ENCODE measurements around the gene BCL7A. TPM values are rescaled to one million over a fixed set of nuclear protein-coding genes. Genes with fewer than 3 reads are reported as not detected.

Gene BCL7A
- total and polyA plus RNA-seq, 9 of the 15 experiments (the other 6 are each of a cell fraction or from before 2014, with no cell fraction given) = 0.25 to 21.9 (median 14.9) TPM

DNA sequence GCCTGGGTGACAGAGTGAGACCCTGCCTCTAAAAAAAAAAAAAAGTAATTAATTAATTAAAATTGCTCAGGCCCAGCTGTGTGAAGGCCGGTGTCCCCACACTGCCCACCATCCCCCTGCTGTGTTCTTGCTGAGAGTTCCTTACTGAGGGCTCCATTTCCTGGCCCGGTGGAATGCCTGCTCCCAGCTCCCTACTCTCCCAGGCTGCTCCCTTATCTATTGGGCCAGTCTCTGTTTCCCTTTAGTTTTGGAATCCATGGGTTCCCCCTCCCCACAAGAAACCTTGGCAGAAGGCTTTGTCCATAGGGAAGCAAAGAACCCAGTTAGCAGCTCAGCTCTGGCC lies 75.9 kb downstream of the BCL7A start (continued):
- TF ChIP-seq PHTF2 (CRISPR knock-in tag; IDR thresholded peaks at IDR 0.05) (no peak), BRCA1 (IDR thresholded peaks at IDR 0.05) (no peak), BRCA1 (CRISPR knock-in tag; IDR thresholded peaks at IDR 0.05) (no peak), TBP (optimal IDR thresholded peaks at IDR 0.05; ENCODE audit: low read depth, low read length) (no peak), ZBTB17 (CRISPR knock-in tag; IDR thresholded peaks at IDR 0.05) (no peak), HNRNPL (IDR thresholded peaks at IDR 0.05; ENCODE audit: low read depth, low read length) (no peak), XRCC3 (IDR thresholded peaks at IDR 0.05) (no peak), OTX1 (CRISPR knock-in tag; IDR thresholded peaks at IDR 0.05) (no peak), EGR1 (conservative IDR thresholded peaks at IDR 0.05) (no peak), RAD51 (IDR thresholded peaks at IDR 0.05; ENCODE audit: borderline replicate concordance, low read depth) (no peak), NELFE (IDR thresholded peaks at IDR 0.05; ENCODE audit: insufficient read depth, insufficient read length) (no peak), PHF21A (IDR thresholded peaks at IDR 0.05; ENCODE audit: borderline replicate concordance, low read depth) (no peak), ESRRA (IDR thresholded peaks at IDR 0.05; ENCODE audit: borderline replicate concordance, low read depth) (0 out of 2 replicates have a peak, but pooled peaks have one; percentile 66), ZNF766 (CRISPR knock-in tag; conservative IDR thresholded peaks at IDR 0.05) (0 out of 2 replicates have a peak, but pooled peaks have one; percentile 9), GTF2E2 (tag; IDR thresholded peaks at IDR 0.05) (no peak), PHF8 (IDR thresholded peaks at IDR 0.05; ENCODE audit: borderline replicate concordance, low read length) (no peak), BRD4 (IDR thresholded peaks at IDR 0.05) (no peak)
- TF ChIP-seq, protein P1, sequence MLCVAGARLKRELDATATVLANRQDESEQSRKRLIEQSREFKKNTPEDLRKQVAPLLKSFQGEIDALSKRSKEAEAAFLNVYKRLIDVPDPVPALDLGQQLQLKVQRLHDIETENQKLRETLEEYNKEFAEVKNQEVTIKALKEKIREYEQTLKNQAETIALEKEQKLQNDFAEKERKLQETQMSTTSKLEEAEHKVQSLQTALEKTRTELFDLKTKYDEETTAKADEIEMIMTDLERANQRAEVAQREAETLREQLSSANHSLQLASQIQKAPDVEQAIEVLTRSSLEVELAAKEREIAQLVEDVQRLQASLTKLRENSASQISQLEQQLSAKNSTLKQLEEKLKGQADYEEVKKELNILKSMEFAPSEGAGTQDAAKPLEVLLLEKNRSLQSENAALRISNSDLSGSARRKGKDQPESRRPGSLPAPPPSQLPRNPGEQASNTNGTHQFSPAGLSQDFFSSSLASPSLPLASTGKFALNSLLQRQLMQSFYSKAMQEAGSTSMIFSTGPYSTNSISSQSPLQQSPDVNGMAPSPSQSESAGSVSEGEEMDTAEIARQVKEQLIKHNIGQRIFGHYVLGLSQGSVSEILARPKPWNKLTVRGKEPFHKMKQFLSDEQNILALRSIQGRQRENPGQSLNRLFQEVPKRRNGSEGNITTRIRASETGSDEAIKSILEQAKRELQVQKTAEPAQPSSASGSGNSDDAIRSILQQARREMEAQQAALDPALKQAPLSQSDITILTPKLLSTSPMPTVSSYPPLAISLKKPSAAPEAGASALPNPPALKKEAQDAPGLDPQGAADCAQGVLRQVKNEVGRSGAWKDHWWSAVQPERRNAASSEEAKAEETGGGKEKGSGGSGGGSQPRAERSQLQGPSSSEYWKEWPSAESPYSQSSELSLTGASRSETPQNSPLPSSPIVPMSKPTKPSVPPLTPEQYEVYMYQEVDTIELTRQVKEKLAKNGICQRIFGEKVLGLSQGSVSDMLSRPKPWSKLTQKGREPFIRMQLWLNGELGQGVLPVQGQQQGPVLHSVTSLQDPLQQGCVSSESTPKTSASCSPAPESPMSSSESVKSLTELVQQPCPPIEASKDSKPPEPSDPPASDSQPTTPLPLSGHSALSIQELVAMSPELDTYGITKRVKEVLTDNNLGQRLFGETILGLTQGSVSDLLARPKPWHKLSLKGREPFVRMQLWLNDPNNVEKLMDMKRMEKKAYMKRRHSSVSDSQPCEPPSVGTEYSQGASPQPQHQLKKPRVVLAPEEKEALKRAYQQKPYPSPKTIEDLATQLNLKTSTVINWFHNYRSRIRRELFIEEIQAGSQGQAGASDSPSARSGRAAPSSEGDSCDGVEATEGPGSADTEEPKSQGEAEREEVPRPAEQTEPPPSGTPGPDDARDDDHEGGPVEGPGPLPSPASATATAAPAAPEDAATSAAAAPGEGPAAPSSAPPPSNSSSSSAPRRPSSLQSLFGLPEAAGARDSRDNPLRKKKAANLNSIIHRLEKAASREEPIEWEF (CRISPR knock-in tag; IDR thresholded peaks at IDR 0.05) = peak; percentile 63; the same call in 1 of the 2 replicates
- TF ChIP-seq, protein P2, sequence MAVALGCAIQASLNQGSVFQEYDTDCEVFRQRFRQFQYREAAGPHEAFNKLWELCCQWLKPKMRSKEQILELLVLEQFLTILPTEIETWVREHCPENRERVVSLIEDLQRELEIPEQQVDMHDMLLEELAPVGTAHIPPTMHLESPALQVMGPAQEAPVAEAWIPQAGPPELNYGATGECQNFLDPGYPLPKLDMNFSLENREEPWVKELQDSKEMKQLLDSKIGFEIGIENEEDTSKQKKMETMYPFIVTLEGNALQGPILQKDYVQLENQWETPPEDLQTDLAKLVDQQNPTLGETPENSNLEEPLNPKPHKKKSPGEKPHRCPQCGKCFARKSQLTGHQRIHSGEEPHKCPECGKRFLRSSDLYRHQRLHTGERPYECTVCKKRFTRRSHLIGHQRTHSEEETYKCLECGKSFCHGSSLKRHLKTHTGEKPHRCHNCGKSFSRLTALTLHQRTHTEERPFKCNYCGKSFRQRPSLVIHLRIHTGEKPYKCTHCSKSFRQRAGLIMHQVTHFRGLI (CRISPR knock-in tag; IDR thresholded peaks at IDR 0.05) = no peak
- TF ChIP-seq, protein P3, sequence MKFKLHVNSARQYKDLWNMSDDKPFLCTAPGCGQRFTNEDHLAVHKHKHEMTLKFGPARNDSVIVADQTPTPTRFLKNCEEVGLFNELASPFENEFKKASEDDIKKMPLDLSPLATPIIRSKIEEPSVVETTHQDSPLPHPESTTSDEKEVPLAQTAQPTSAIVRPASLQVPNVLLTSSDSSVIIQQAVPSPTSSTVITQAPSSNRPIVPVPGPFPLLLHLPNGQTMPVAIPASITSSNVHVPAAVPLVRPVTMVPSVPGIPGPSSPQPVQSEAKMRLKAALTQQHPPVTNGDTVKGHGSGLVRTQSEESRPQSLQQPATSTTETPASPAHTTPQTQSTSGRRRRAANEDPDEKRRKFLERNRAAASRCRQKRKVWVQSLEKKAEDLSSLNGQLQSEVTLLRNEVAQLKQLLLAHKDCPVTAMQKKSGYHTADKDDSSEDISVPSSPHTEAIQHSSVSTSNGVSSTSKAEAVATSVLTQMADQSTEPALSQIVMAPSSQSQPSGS (CRISPR knock-in tag; IDR thresholded peaks at IDR 0.05) = no peak
- TF ChIP-seq, protein P4, sequence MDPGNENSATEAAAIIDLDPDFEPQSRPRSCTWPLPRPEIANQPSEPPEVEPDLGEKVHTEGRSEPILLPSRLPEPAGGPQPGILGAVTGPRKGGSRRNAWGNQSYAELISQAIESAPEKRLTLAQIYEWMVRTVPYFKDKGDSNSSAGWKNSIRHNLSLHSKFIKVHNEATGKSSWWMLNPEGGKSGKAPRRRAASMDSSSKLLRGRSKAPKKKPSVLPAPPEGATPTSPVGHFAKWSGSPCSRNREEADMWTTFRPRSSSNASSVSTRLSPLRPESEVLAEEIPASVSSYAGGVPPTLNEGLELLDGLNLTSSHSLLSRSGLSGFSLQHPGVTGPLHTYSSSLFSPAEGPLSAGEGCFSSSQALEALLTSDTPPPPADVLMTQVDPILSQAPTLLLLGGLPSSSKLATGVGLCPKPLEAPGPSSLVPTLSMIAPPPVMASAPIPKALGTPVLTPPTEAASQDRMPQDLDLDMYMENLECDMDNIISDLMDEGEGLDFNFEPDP (CRISPR knock-in tag; IDR thresholded peaks at IDR 0.05) = no peak
